Activated T-helper 1 cell treated with Interleukin-2 at 50 U/mL for 16 hours (primary cell): ENCODE results near the gene COPG2.
"Not testable (repeated sequence)": the region's sequence is repeated elsewhere in the genome, so short reads cannot be mapped to it uniquely, and the experiment has no call there.

Experiments
- DNase-seq: peaks from one replicate; pipeline ENCODE4 v3.0.0-alpha.2; 2020; ENCODE audit warnings: low read depth

The COPG2 gene

DNA sequence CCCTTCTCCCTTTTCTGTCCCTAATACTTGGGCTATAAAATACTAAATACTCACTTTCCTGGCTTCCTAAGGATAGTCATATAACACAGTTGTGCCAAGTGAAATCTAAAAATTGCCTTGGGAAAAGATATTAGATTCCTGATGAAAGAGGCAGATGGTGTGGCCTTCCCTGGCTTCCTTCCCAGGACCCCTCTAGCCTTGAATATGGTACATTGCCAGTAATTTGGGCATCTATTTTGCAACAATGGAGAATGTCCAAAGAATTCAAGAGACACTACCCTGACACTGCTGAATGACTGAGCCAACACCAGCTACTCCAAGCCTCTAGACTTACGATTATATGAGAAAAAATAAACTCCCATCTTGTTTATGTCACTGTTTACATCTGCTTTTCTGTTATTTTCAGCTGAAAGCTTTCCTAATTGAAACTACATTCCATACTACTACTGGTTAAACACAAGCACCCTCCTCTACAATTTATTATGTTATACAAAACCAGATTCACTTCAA, 17.9 kb downstream of the COPG2 start:
- DNase-seq: no peak

DNA sequence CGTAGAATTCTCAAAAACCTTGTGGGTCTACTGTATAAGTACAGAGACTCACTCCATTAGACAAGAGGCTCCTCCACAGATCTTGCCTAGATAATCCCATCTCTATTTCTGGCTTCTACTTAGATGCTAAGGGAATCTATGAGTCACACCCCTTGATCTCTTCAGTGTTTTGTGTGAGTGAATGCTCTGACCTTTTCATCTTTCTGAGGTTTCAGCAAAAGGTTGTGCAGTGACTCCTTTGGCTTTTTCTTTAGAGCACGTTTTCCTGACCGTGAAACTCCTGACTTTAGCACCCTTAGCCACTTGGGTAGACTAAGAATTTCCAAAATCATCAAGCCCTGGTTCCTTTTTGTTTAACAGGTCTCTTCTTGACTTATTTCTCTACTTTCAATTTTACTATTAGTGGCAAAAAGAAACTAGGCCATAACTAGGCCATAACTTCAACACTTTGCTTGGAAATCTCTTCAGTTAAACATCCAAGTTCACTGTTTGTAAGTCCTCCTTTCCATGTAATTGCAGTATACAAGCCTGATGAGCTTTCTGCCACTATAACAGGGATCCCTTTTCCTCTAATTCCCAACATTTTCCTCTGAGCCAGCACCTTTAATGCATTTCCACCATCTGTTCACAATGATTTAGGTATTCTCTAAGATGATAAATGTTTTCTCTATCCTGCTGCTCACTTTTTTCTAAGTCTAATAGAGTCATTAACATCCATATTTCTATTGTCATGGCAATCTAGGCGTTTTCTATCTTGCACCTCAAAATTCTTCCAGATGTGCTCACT, 19.4 kb downstream of the COPG2 start:
- no peak for DNase-seq

DNA sequence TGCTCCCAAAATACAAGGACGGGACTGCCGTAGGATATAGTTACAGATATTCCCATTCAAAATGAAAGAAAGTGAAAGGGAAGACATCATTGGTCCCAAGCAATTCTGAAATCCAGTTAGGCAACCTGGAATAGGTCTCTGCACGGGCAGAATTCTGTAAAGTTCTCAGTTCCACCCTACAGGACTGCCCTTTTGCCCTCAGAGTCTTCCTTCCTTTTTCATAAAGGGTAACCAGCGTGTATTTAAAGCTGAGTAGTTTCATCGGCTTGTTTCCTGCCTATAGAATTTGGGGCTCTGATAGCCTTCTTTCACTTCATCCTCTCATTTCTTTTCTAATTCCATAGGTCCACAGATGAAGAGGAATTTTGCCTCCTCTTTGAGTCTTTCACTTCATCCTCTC, 20.0 kb downstream of the COPG2 start:
- DNase-seq: no peak

DNA sequence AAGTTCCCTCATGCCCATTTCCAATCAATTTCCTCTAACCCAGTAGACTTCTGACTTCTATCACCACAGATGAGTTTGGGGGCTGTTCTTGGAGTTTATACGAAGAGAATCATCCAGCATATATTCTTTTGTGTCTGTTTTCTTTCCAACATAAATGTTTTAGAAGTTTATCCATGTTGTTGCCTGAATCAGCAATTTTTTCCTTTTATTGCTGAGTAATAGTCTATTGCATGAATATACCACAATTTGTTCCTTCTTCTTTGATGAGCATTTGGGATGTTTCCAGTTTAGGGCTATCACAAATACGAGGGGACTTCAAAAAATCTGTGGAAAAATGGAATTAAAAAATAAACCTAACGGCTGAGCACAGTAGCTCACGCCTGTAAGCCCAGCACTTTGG, 26.2 kb downstream of the COPG2 start:
- DNase-seq: no peak

DNA sequence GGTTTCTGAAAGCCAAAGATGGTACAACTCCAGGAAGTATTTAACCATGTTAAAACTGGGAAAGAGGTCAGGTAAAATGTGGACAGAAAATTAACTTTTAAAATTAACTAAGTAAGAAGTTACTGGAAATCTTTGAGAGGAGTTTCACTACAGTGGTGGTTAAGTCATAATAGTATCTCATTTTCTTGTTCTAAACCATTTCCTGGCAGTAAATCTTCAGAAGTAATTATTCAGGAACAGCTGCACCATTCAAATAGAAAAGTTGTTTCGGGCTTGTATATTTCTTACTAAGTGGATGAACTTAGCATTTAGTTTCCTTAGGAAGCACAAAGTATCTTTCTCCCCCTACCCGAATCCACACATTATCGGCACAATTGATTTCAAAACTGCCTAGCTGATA, 27.1 kb downstream of the COPG2 start:
- DNase-seq: no peak

DNA sequence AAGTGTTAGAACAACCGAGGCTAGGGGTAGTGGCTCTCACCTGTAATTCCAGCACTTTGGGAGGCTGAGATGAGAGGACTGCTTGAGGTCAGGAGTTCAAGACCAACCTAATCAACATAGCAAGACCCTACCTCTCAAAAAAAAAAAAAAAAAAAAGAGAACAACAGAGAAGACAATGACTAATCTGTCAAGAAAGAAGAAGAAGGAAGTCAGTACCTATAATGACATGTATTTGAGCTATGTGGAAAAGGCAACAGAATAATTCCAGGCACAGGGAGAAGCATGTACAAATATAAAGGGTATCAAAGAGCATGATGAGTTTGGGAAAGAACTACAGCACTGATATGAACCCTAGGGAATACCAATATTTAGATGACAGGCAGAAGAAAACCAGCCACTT, 27.5 kb downstream of the COPG2 start:
- no peak for DNase-seq

DNA sequence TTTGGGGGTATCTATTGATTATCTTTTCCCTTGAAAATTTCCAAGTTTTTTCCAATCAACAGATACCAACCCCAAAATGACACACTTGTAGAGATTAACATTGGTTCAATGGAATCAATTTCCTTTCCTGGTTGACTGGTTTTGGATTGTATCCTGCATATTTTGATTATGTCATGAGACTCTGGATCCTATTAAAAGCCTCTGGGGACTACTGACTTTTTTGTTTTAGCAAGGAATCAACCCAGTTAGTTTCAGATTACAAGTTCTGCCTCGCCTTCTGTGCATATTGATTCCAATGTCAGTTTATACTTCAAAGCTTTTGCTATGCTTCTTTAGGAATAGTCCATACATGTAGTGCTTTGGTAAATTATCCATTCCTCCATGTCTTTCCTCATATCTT, 29.2 kb downstream of the COPG2 start:
- DNase-seq: no peak

DNA sequence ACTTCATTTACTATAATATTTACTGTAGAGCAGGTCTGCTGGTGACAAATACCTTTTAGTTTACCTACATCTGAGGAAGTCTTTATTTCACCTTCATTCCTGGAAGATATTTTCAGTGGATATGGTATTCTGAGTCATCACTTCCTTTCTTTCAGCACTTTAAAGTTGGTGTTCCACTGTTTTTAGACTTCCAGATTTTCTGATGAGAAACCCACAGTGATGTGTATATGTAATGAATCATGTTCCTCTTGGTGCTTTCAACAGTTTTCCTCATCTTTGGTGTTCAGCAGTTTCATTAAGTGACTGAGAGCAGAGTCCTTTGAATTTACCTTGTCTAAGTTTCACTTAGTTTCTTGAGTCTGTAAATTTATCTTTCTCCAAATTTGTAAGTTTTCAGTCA, 36.4 kb downstream of the COPG2 start:
- DNase-seq: no peak

DNA sequence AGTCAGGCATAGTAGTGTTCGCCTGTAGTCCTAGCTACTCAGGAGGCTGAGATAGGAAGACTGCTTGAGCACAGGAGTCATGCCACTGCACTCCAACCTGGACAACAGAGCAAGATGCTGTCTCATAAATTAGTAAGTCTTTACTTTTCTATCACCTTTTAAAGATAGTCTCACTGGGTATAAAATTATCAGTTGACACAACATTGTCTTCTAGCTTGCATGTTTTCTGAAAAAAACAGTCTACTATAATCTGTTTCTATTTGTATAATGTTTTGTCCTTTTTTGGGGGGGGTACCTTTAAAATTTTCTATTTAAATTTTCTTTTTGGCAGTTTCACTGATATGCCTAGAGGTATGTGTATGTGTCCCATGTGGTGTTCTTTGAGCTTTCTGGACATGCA, 39.6 kb downstream of the COPG2 start:
- no peak for DNase-seq

DNA sequence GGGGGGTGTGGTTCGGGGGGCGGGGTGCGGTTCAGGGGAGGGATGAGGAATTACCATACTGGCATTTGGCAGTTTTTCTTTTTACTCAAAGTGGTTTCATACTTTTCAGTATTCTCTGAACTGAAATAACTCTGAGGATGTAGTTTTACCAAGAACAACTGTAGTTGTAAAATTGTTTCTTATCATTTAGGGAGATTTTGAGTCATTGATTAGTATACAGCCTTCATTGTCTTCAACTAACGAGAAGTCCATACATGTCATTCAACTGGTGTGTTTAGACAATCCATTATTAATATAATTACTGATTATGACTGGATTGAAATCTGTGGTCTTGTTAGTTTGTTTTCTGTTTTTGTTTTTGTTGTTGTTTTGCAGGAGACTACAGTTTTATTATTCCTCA, 40.8 kb downstream of the COPG2 start:
- no peak for DNase-seq

DNA sequence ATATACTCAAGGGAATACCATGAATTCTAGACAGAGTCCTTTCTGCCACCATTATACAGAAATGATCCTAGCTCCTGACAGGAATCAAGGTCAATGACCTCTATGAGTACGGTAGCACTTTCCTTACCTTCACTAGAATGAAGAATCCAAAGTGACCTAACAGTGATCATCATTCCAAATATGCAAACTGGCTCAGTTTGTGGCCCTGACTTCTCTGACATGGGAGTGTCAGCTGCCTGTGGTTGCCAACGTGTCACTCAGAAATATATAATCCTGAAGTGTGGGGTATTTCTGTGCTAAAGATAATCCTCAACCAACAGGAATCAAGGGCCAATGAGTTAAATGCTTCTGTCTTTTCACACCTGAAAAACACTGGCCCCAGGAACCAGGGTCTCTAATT, 45.7 kb downstream of the COPG2 start:
- no peak for DNase-seq

DNA sequence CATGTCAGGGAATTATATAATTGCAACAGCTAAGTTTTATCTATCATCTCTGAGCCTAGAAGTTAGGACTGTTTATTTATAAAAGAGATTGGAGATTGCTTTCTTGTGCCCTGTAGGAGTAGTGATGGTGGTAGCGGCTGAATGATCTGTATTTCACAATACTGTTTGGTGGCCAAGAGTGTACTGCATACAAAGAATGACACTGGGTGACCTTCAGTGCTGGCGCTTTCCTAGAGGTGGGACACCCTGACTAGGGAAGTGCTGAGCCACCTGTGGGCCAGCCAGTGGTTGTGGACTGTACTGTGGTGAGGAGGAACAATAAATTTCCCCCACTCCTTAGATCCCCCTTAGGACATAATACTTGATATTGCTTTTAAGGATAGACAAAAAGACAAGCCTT, 53.0 kb downstream of the COPG2 start:
- no peak for DNase-seq

DNA sequence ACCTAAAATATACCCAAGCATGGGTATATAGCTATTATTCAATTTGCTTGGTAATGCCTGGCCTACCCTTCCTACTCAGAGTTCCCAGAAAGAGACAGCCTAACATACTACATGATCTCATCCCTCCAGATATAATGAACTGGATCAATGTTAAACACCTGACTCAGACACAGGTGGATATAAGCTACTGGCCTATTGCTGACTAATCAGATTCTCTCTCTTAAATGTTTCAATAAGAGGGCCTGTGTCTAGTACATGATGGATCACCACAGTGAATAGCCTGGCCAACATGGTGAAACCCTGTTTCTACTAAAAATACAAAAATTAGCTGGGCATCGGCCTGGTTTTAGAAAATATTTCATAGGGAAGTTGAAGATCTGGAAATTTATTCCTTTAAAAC, 54.1 kb downstream of the COPG2 start:
- no peak for DNase-seq

DNA sequence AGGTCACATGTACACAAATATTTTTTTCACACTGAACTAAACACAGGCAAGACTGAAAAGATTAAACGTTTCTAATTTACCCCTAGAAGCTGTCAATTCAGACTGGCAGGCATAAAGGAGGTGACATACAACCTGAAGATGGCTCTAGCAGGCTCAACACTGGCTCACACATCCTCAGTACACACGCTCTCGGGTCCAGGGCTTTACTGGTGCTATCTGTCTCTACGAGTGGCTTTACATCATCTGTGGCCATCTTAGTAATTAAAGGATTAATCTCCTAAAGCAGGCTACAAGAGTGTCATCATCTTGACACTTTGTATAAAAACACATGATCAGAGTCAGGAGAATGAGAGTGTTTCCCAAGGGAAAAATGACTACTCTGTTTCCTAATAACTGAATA, 57.3 kb downstream of the COPG2 start:
- no peak for DNase-seq

DNA sequence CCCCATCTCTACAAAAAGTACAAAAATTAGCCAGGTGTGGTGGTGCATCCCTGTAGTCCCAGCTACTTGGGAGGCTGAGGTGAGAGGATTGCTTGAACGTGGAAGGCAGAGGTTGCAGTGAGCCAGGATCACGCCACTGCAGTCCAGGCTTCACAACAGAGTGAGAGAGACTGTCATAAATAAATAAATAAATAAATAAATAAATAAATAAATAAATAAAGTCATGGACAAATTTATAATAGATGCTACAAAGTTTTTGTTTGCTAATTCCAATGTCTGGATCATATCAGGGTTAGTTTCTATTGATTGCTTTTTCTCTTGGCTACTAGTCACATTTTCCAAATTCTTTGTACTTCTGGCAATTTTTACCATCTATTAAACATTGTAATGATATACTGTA, 61.5 kb downstream of the COPG2 start:
- not testable (repeated sequence) for DNase-seq

DNA sequence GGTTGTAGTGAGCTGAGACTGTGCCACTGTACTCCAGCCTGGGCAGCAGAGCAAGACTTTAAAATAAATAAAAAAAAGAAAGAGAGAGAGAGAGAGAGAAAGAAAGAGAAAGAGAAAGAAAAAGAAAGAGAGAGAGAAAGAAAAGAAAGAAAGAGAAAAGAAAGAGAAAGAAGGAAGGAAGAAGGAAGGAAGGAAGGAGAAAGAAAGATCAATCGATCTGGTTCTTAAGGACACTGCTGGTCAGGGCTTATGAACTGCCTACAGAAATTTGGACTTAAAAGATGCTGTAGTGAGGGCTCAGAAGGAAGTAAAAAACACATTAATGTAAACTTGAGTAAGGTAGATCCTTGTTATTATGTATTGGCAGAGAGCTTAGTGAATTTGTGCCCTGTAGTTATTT, 62.4 kb downstream of the COPG2 start:
- DNase-seq: no peak

DNA sequence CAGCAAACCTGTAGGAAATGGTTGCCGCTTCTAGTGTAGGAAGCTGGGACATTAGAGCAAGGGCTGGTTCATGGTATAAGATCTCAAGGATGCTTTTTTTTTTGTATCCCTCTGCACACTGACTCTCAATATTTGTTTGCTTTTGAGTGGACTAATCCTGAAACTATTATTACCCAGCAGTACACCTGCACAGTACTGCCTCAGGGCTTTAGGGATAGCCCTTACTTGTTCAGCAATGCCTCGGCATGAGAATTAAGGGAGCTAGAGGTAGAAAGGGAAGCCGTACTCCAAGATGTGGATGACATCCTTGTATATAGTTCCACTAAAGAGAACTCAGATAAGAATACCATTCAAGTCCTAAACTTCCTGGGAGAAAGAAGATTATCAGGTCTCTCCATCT, 70.5 kb downstream of the COPG2 start:
- no peak for DNase-seq

DNA sequence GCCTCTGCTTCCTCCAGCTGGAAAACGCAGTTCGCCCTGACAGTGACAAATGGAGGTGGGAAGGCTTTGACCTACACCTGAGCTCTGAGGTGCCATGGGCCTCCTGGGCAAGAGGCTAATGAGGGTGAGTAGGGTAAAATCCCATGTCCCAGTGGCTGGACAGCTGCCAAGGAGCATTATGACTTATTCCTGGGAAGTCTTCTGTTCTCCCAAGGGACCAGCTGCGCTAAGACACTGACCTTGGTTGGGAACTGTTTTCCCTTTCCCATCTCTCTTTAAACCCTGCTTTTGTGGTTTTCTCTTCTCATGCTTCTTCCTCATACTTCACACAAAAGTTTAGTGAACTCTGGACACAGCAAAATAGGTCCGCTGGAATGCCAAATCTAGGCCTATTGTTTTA, 72.6 kb downstream of the COPG2 start:
- DNase-seq: no peak

DNA sequence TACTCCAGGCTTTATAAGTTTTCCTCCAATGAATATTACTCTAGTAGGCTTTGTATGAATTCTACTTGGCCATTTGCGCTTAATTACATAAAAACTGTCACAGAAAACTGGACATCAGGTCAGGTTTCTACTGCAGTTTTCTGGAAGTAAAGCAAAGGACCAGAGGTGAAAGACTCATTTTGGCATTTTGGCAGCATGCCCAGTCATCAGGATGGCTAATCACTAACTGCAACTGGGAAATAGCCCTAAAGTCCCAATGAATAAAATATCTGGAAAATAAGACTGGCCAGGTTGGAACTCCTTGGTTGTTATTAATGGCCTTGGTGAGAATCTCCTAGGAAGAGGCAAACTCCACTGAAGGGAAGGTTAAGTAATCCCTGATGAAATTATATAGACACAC, 75.5 kb downstream of the COPG2 start:
- DNase-seq: no peak

DNA sequence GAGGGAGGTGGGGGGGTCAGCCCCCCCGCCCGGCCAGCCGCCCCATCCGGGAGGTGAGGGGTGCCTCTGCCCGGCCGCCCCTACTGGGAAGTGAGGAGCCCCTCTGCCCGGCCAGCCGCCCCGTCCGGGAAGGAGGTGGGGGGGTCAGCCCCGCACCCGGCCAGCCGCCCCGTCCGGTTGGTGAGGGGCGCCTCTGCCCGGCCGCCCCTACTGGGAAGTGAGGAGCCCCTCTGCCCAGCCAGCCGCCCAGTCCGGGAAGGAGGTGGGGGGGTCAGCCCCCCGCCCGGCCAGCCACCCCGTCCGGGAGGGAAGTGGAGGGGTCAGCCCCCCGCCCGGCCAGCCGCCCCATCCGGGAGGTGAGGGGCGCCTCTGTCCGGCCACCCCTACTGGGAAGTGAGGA, 77.1 kb downstream of the COPG2 start:
- not testable (repeated sequence) for DNase-seq

DNA sequence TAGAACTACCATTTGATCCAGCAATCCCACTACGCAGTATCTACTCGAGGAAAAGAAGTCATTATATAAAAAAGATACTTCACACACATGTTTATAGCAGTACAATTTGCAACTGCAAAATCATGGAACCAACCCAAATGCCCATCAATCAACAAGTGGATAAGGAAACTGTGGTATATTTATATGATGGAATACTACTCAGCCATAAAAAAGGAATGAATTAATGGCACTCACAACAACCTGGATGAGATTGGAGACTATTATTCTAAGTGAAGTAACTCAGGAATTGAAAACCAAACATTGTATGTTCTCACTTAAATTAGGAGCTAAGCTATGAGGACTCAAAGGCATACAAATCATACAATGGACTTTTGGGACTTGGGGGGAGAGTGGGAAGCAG, 82.6 kb downstream of the COPG2 start:
- DNase-seq: not testable (repeated sequence)

DNA sequence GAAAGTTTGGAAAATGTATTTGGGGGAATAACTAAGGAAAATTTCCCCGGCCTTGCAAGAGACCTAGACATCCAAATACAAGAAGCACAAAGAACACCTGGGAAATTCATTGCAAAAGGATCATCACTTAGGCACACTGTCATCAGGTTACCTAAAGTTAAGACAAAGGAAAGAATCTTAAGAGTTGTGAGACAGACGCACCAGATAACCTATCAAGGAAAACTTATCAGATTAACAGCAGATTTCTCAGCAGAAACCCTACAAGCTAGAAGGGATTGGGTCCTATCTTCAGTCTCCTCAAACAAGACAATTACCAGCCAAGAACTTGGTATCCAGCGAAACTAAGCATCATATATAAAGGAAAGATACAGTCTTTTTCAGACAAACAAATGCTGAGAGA, 93.4 kb downstream of the COPG2 start:
- DNase-seq: not testable (repeated sequence)

DNA sequence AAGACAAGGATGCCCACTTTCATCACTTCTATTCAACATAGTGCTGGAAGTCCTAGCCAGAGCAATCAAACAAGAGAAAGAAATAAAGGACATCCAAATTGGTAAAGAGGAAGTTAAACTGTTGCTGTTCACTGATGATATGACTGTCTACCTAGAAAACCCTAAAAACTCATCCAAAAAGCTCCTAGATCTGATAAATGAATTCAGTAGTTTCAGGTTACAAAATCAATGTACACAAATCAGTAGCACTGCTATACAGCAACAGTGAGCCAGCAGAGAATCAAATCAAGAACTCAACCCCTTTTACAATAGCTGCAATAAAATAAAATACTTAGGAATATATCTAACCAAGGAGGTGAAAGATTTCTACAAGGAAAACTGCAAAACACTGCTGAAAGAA, 98.4 kb downstream of the COPG2 start:
- DNase-seq: not testable (repeated sequence)

DNA sequence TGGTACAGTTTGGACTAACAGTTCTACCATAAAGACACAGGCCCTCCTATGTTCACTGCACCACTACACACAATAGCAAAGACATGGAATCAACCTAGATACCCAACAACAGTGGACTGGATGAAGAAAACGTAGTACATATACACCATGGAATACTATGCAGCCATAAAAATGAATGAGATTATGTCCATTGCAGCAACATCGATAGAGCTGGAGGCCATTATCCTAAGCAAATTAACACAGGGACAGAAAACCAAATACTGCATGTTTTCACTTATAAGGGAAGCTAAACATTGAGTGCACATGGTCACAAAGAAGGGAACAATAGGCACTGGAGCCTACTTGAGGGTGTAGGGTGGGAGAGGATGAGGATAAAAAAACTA, 101.7 kb downstream of the COPG2 start:
- no peak for DNase-seq
